Activated CD4-positive, alpha-beta T cell treated with anti-CD3 and anti-CD28 coated beads for 24 hours (primary cell): ENCODE measurements around the gene DND1.
"Not testable (repeated sequence)": the region's sequence is repeated elsewhere in the genome, so short reads cannot be mapped to it uniquely, and the experiment has no call there.

Experiments
- DNase-seq, 2 donors: peaks; one replicate each; pipeline ENCODE4 v3.0.0-alpha.2; 2020; ENCODE audit warnings: low read depth in 2 of 2

The DND1 gene

GRCh38 chr5:140672455-140673186, 755 bp downstream of the DND1 start:
- no peak for DNase-seq

- DNase-seq: no peak
These were observed 1.8 kb downstream of the DND1 start for GRCh38 chr5:140671472-140672125.

DNA sequence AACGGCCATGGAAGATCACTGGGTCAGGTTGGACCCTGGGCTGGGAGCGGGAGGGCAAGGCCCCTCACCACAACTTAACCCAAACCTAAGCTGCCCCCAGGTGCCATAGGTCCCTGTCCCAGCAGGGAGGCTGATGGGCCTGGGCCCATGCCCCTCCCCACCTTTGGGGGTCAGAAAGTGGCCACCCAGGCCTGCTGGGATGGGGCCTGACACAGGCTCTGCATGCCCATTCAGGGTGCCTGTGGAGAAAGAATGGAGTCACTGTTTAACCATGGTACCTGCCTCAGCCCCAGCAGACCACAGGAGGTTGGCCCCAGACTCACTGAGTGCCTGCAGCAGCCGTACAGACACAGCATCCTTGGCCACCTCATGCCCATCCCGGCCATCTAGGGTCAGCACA, 2.3 kb downstream of the DND1 start:
- not testable (repeated sequence) for DNase-seq

DNA sequence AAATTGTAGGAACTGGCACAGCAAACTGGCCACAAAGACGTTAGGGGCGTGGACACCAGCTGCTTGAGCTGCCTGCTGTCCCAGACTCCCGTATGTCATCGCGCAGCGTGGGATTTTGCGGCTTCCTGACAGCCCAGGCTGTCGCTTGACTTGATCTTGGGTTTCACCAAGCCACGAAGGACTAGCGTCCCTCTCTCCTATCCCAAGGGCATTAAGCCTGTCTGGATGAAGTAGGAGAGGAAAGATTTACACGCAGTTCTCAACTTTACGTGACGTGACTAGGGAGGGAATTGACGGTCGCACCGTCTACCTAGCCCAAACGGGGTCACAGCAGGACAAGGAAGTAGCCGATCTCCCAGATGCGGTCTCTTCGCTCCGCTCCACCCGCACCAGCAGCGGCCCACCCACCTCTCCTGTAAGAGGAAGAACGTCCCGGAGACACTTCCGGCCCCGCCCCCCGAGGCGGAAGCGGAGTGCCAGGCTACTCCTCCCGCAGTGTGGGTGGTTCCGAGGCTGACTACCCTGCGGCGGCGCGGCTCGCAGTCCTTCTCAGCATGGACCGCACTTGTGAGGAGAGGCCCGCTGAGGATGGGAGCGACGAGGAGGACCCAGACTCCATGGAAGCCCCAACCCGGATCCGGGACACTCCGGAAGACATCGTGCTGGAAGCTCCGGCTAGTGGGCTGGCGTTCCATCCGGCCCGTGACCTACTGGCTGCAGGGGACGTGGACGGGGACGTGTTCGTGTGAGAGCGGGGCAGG, 8.8 kb downstream of the DND1 start, which contains the start of gene WDR55:
WDR55 (plus strand) TSS at position 546 of the 761 bp plus-strand sequence; CDS start at position 555, 9 bp downstream.
- peak; percentile 95 to 96 for DNase-seq

DNA sequence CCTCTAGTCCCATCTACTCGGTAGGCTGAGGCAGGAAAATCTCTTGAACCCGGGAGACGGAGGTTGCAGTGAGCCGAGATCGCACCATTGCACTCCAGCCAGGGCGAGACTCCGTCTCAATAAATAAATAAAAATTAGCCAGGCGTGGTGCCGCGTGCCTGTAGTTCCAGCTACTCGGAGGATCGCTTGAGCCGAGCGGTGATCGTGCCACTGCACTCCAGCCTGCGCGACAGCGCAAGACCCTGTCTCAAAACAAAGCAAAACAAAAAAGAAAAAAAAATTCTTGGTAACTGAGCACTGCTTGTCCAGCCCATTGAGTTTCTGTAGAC, 9.4 kb downstream of the DND1 start:
- no peak for DNase-seq

DNA sequence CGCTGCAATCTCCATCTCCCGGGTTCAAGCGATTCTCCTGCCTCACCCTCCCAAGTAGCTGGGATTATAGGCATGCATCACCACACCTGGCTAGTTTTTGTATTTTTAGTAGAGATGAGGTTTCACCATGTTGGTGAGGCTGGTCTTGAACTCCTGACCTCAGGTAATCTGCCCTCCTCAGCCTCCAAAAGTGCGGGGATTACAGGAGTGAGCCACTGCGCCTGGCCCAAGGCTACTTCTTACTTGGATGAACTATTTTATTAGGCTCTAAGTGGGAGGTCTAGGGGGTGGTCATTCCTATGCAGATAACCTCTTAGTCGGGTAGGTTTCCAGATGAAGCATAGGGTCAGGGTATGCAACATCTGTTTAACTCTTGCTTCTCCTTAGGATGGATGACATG, 13.0 kb downstream of the DND1 start:
- DNase-seq: not testable (repeated sequence)

GRCh38 chr5:140658870-140659269, 14.5 kb downstream of the DND1 start:
- DNase-seq: no peak

GRCh38 chr5:140647042-140647419, 26.3 kb downstream of the DND1 start:
- DNase-seq: no peak

DNA sequence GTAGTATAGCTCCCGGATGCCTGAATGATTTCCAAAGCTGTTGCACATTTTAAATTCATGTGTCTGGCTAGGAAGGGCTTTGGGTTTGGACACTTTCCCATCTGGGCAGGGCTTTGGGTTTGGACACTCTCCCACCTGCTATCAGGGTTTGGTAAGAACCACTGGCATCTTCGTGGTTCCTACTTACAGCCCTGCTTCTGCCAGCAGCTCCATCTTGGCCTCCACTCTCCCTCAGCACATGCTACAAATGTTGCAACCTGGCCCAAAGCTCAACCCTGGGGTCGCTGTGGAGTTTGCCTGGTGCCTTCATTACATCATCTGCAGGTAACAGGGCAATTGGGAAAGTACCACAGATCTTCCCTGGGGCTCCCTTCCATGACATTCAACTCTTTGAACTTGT, 30.7 kb downstream of the DND1 start:
- no peak for DNase-seq

- no peak for DNase-seq
These were observed 31.7 kb downstream of the DND1 start for GRCh38 chr5:140641716-140642115.

DNA sequence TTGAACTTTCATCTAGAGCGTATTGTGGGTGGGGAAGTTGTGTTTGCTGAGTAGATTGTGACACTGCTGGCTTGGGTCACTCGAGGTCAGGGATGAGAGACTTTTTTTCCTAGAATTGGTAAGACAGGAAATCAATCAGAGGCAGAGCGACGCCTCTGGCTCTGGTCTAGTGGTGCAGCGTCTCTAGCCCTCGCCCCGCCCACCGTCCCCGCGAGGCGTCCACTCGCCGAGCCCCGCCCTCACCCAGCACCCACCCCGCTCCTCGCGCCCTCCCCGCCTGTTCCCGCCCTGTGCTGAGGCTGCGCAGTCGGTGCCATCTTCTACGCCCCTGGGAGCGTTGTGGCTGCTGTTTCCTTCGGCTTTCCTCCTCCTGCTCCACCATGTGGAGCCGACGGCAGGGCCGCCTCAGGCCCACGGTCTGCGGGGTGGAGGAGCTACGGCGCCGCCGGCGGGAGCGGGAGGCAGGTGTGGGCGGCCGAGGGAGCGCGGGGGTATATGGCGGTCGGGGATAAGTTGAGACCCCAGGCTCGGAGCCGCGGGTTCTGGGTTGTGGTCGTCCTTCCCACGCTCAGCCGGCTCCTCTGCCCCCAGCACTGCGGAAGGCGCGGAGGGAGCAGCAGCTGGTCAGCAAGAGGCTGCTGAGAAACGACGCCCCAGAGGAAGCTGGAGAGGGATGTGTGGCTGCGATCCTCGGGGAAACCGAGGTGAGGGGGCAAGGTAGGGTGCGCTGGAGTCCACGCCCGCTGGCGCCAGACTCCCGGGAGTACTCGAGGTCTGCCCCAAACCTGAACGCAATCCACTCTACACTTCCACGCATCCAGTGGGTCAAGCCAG, 34.0 kb downstream of the DND1 start, which contains the start of gene TMCO6:
TMCO6 (plus strand) TSS at position 304 of the 834 bp plus-strand sequence; CDS start at position 381, 77 bp downstream.
- DNase-seq: peak; percentile 96 to 98

DNA sequence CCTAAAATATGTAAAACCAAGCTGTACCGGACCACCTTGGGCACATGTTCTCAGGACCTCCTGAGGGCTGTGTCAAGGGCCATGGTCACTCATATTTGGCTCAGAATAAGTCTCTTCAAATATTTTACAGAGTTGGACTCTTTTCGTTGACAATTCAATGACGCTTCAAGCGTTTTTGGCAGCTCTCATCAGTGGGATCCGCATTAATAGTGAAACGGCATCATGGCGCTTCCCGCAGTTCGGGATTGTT, 34.6 kb downstream of the DND1 start:
- DNase-seq: not testable (repeated sequence)

- DNase-seq: no peak
These were observed 35.8 kb downstream of the DND1 start for GRCh38 chr5:140637371-140638100.

DNA sequence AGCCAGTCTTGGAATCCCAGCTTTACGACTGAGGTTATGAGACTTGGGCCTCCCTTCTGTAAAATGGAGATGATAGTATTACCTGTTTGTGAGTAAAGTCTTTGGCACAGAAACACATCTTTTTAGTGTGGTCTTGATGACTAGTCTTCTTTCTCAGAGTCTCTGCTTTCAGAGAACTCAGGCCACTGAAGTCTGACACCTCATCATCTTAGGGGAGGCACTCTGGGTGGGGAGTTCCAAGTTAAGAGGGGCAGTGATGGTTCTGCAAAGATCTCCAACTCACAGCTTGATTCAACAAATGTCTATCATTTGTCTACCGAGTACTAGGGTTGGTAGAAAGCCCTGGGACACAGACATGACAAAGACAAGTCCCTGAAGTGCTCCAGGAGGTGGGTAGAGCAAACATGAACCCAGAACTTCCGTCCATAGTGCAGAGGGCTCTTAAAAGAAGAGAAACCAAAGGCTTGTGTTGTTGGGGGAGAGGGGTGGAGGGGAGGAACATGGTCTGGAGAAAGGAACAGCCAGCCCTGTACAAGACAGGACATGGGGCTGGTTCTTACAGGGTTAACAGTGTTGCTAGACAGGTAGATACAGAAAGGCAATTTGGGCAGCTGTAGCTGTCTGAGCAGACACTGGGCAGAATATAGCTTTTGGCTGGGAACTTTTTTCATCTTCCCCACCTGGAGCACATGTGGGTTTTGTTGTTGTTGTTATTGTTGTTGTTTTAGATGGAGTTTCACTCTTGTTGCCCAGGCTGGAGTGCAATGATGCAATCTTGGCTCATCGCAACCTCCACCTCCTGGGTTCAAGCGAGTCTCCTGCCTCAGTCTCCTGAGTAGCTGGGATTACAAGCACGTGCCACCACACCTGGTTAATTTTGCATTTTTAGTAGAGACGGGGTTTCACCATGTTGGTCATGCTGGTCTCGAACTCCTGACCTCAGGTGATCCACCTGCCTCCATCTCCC, 37.8 kb downstream of the DND1 start:
- DNase-seq: no peak

- no peak for DNase-seq
These were observed 39.3 kb downstream of the DND1 start for GRCh38 chr5:140634103-140634502.

GRCh38 chr5:140633501-140633900, 39.9 kb downstream of the DND1 start:
- no peak for DNase-seq

DNA sequence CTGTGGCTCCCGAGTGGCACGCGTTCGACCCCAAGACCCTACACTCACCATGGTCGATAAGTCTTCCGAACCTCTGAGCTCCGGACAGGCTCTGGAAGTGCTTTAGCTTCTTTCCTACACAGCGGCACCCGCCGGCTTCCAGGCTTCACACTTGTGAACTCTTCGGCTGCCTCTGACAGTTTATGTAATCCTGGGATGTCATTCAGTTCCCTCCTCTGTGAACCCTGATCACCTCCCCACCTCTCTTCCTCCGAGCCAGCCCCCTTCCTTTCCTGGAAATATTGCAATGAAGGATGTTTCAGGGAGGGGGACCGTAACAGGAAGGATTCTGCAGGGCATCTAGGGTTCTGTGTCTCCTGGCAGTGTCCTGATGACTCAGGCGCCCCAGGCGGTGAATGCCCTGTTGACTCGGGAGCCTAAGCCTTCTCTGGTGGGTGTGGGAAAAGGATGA, 40.3 kb downstream of the DND1 start, which contains the start of gene CD14:
CD14 (minus strand) TSS at position 155 of the 451 bp plus-strand sequence; CDS start at position 51, 104 bp downstream.
- no peak for DNase-seq

DNA sequence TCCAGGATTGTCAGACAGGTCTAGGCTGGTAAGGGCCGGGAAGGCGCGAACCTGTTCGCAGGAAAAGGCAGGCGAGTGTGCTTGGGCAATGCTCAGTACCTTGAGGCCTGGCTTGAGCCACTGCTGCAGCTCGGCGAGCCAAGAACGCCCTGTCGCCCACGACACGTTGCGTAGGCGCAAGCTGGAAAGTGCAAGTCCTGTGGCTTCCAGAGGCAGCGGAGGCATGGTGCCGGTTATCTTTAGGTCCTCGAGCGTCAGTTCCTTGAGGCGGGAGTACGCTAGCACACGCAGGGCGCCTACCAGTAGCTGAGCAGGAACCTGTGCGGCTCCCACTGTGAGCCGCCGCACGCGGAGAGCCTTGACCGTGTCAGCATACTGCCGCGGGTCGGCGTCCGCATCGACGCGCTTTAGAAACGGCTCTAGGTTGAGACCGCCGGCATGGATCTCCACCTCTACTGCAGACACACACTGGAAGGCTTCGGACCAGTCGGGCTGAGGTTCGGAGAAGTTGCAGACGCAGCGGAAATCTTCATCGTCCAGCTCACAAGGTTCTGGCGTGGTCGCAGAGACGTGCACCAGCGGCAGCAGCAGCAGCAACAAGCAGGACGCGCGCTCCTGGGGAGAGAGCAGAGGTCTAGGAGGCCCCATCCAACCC, 40.9 kb downstream of the DND1 start:
- DNase-seq: peak in 1 of 2 donors; percentile 34

GRCh38 chr5:140631831-140632365, 41.5 kb downstream of the DND1 start:
- DNase-seq: no peak
